HCT116 (cell line): ENCODE results near the gene NTRK3. TPM values are rescaled to one million over a fixed set of nuclear protein-coding genes. Genes with fewer than 3 reads are reported as not detected.

Experiments used
- ATAC-seq: fragments of 200-7000 bp; cut with Tn5 transposase; 2 replicates; pipeline ENCODE4 v1.9.1; 2020; ENCODE audit warnings: mild to moderate bottlenecking, moderate library complexity
- BruUV-seq: library from RNA; stranded (reverse); fragments of 400-500 nt; replicated peaks from 2 replicates; lab custom pipeline; 2021; lab: Mats Ljungman, UMichigan
- CTCF ChIA-PET: fragments of 300-600 bp; sonication (Branson Sonifier 250); formaldehyde crosslinking; loops from one replicate; lab custom pipeline; 2021; ENCODE audit warnings: antibody characterized with exemption; lab: Charles Lee
- POLR2A ChIA-PET: fragments of 300-600, 350-600 bp; sonication (Branson Sonifier 250); formaldehyde crosslinking; loops from one replicate; lab custom pipeline; 2021; ENCODE audit warnings: antibody characterized with exemption; lab: Charles Lee
- RAD21 ChIA-PET, 2 experiments: fragments of 300-600 bp; sonication (Branson Sonifier 250); formaldehyde crosslinking; loops; one replicate each; lab custom pipeline; 2023; ENCODE audit warnings: low total read pairs in 2 of 2; ENCODE audit not compliant: uncharacterized antibody in 2 of 2, unreplicated experiment in 2 of 2, low non-redundant PET in 1 of 2; lab: Charles Lee
- DNase-seq: peaks from one replicate; pipeline ENCODE4 v3.0.0-alpha.2; 2010; ENCODE audit warnings: low read depth, low spot score
- H2AFZ ChIP-seq: fragments of 200-600 bp; shearing (Covaris generic), sonication (generic); 2 replicates; pipeline ENCODE4 v1.6.1; 2017; ENCODE audit warnings: low read depth, mixed run types, mixed read lengths, antibody characterized with exemption, low read length; ENCODE audit not compliant: poor library complexity, severe bottlenecking
- H3K27ac ChIP-seq: 2 replicates; pipeline ENCODE4 v1.5.1; 2012; ENCODE audit warnings: low read depth, low read length
- H3K27me3 ChIP-seq: fragments of 200-600 bp; sonication (generic); 2 replicates; pipeline ENCODE4 v1.6.1; 2016; ENCODE audit warnings: mixed run types, low read length, mixed read lengths; ENCODE audit not compliant: insufficient read depth
- H3K36me3 ChIP-seq, 2 experiments: fragments of 200-500 bp in 1 of 2; fragments of 200-600 bp in 1 of 2; sonication (Bioruptor generic) in 1 of 2; sonication (generic) in 1 of 2; 2 replicates each; pipeline versions ENCODE4 v1.5.1 to v1.6.1; 2014 to 2016; ENCODE audit warnings: low read length in 2 of 2, inconsistent platforms in 1 of 2, mixed read lengths in 1 of 2, mixed run types in 1 of 2; ENCODE audit not compliant: insufficient read depth in 2 of 2, control insufficient read depth in 1 of 2
- H3K4me1 ChIP-seq, 2 experiments: fragments of 200-600 bp in 1 of 2; sonication (generic) in 1 of 2; 2 replicates each; pipeline versions ENCODE4 v1.5.1 to v1.6.1; 2012 to 2017; ENCODE audit warnings: low read length in 2 of 2, inconsistent platforms in 1 of 2, mild to moderate bottlenecking in 1 of 2, mixed read lengths in 1 of 2, mixed run types in 1 of 2, moderate library complexity in 1 of 2; ENCODE audit not compliant: insufficient read depth in 2 of 2, control insufficient read depth in 1 of 2
- H3K4me2 ChIP-seq: fragments of 200-600 bp; sonication (generic); 2 replicates; pipeline ENCODE4 v1.6.1; 2017; ENCODE audit warnings: mixed run types, low read length, mixed read lengths
- H3K4me3 ChIP-seq, 2 experiments: fragments of 200-600 bp in 1 of 2; sonication (generic) in 1 of 2; replicated peaks in 1 of 2; 2 replicates each; pipeline ENCODE4 v1.5.1; 2011 to 2016; ENCODE audit warnings: low read length in 2 of 2, control low read depth in 1 of 2, low read depth in 1 of 2, mild to moderate bottlenecking in 1 of 2, mixed read lengths in 1 of 2, mixed run types in 1 of 2
- H3K79me2 ChIP-seq: fragments of 200-600 bp; sonication (generic); 2 replicates; pipeline ENCODE4 v1.6.1; 2017; ENCODE audit warnings: mild to moderate bottlenecking, mixed run types, low read length, moderate library complexity, mixed read lengths; ENCODE audit not compliant: insufficient read depth
- H3K9ac ChIP-seq: fragments of 200-600 bp; sonication (generic); 2 replicates; pipeline ENCODE4 v1.6.1; 2016; ENCODE audit warnings: low read length, mixed read lengths
- H3K9me2 ChIP-seq: fragments of 200-600 bp; sonication (generic), shearing (Covaris generic); 2 replicates; pipeline ENCODE4 v1.6.1; 2017; ENCODE audit warnings: mixed run types, mild to moderate bottlenecking, moderate library complexity; ENCODE audit not compliant: insufficient read depth
- H3K9me3 ChIP-seq, 2 experiments: fragments of 200-500 bp in 1 of 2; fragments of 200-600 bp in 1 of 2; sonication (Bioruptor generic) in 1 of 2; sonication (generic) in 1 of 2; 2 replicates each; pipeline ENCODE4 v1.6.1; 2014 to 2017; ENCODE audit warnings: low read length in 2 of 2, mixed read lengths in 2 of 2, inconsistent platforms in 1 of 2, low read depth in 1 of 2, mild to moderate bottlenecking in 1 of 2, mixed run types in 1 of 2, moderate library complexity in 1 of 2; ENCODE audit not compliant: control insufficient read depth in 1 of 2, insufficient read depth in 1 of 2
- H4K20me1 ChIP-seq: fragments of 200-600 bp; sonication (generic), shearing (Covaris generic); 2 replicates; pipeline ENCODE4 v1.6.1; 2017; ENCODE audit warnings: mixed run types, mild to moderate bottlenecking, moderate library complexity; ENCODE audit not compliant: insufficient read depth
- CBX3 ChIP-seq: IDR thresholded peaks from 2 replicates; pipeline ENCODE4 v1.6.1; 2012; ENCODE audit warnings: low read depth
- CEBPB ChIP-seq: IDR thresholded peaks from 2 replicates; pipeline ENCODE4 v1.6.1; 2012; ENCODE audit warnings: low read depth
- CTCF ChIP-seq, 3 experiments: fragments of 200-600 bp in 1 of 3; sonication (generic) in 1 of 3; IDR thresholded peaks in 2 of 3; conservative IDR thresholded peaks in 1 of 3; 2 replicates each; pipeline ENCODE4 v1.5.1; 2012 to 2017; ENCODE audit warnings: low read depth in 2 of 3, low read length in 2 of 3, antibody characterized with exemption in 1 of 3, borderline replicate concordance in 1 of 3, control low read depth in 1 of 3, mild to moderate bottlenecking in 1 of 3, mixed read lengths in 1 of 3, mixed run types in 1 of 3, moderate library complexity in 1 of 3; ENCODE audit not compliant: insufficient read depth in 1 of 3
- ELF1 ChIP-seq: IDR thresholded peaks from 2 replicates; pipeline ENCODE4 v1.6.1; 2012; ENCODE audit warnings: low read depth, borderline replicate concordance
- EZH2 ChIP-seq: fragments of 200-600 bp; sonication (generic); IDR thresholded peaks from 2 replicates; pipeline ENCODE4 v1.6.1; 2017; ENCODE audit warnings: antibody characterized with exemption, mixed run types
- EZH2phosphoT487 ChIP-seq: fragments of 200-600 bp; IDR thresholded peaks from 2 replicates; pipeline ENCODE4 v1.6.1; 2018; ENCODE audit warnings: antibody characterized with exemption, borderline replicate concordance
- FOSL1 ChIP-seq: IDR thresholded peaks from 2 replicates; pipeline ENCODE4 v1.6.1; 2012; ENCODE audit warnings: low read depth
- MAX ChIP-seq: IDR thresholded peaks from 2 replicates; pipeline ENCODE4 v1.6.1; 2012
- POLR2AphosphoS5 ChIP-seq: IDR thresholded peaks from 2 replicates; pipeline ENCODE4 v1.6.1; 2011; ENCODE audit warnings: mild to moderate bottlenecking, low read depth, low read length, moderate library complexity
- RAD21 ChIP-seq: IDR thresholded peaks from 2 replicates; pipeline ENCODE4 v1.6.1; 2012; ENCODE audit warnings: low read depth, mild to moderate bottlenecking
- SRF ChIP-seq: IDR thresholded peaks from 2 replicates; pipeline ENCODE4 v1.6.1; 2012; ENCODE audit warnings: low read depth
- TCF7L2 ChIP-seq: IDR thresholded peaks from 2 replicates; pipeline ENCODE4 v1.7.0; 2011; ENCODE audit warnings: borderline replicate concordance, inconsistent platforms; ENCODE audit not compliant: insufficient read depth, insufficient read length; ENCODE audit errors: extremely low read depth
- YY1 ChIP-seq: IDR thresholded peaks from 2 replicates; pipeline ENCODE4 v1.6.1; 2011; ENCODE audit warnings: low read length, low read depth, moderate library complexity, mild to moderate bottlenecking; ENCODE audit not compliant: insufficient replicate concordance; ENCODE audit errors: extremely low read depth
- ZFX ChIP-seq: fragments of 450-650 bp; IDR thresholded peaks from 2 replicates; pipeline ENCODE4 v1.6.1; 2017
- ZNF274 ChIP-seq: fragments of 200-500 bp; sonication (Bioruptor generic); IDR thresholded peaks from 2 replicates; pipeline ENCODE4 v1.6.1; 2014; ENCODE audit warnings: mild to moderate bottlenecking, low read depth, low read length, inconsistent platforms
- intact Hi-C: fragments of 100-400 bp; cut with micrococcal nuclease; formaldehyde crosslinking; loops from 2 replicates; pipeline ENCODE4 v1.10.0; 2022
- total RNA-seq: library from RNA; stranded (reverse); gene quantifications from one replicate; pipeline ENCODE4 v1.2.1, GENCODE V29; 2021; ENCODE audit not compliant: unreplicated experiment

The NTRK3 gene
- total RNA-seq, 1 experiment from 2014 or later, result not detected

GRCh38 chr15:88187195-88187594 is 69.3 kb downstream of the NTRK3 start:
- TF ChIP-seq TCF7L2 (no peak), ELF1 (no peak), RAD21 (no peak), FOSL1 (0 out of 2 replicates have a peak, but pooled peaks have one; percentile 8), CBX3 (no peak), POLR2AphosphoS5 (no peak), EZH2 (no peak), ZFX (no peak)
- TF ChIP-seq, all 23 proteins: peak for 1
- Histone ChIP-seq H3K27me3 (peaks cover 29% of the 10 kb centered on the region), H3K9ac (no peak overlapping the region), H3K4me3 (no peak overlapping the region), H3K36me3 (no peaks in the 10 kb centered on the region), H4K20me1 (no peaks in the 10 kb centered on the region), H3K4me2 (no peak overlapping the region), H3K9me3 (no peaks in the 10 kb centered on the region), H3K27ac (no peak overlapping the region), H3K4me1 (no peaks in the 10 kb centered on the region), H2AFZ (no peak overlapping the region), H3K79me2 (no peaks in the 10 kb centered on the region), H3K9me2 (no peaks in the 10 kb centered on the region)
- ChIA-PET RAD21 (no interaction called here), POLR2A (no interaction called here), CTCF (no interaction called here)
- no peak for ATAC-seq
- no peak for DNase-seq
- no TSS peak for BruUV-seq
- intact Hi-C loops, result no loop called here

- no peak for ATAC-seq
- Histone ChIP-seq H3K9me3 (no peaks in the 10 kb centered on the region), H3K27ac (no peak overlapping the region), H3K4me3 (no peak overlapping the region), H3K79me2 (no peaks in the 10 kb centered on the region), H3K27me3 (peaks cover 29% of the 10 kb centered on the region), H2AFZ (no peak overlapping the region), H3K36me3 (no peaks in the 10 kb centered on the region), H3K9ac (no peak overlapping the region), H4K20me1 (no peaks in the 10 kb centered on the region), H3K4me1 (no peaks in the 10 kb centered on the region), H3K9me2 (no peaks in the 10 kb centered on the region), H3K4me2 (no peak overlapping the region)
- intact Hi-C loops, result no loop called here
- no TSS peak for BruUV-seq
- ChIA-PET POLR2A (no interaction called here), RAD21 (no interaction called here), CTCF (no interaction called here)
- no peak for DNase-seq
- TF ChIP-seq CTCF (IDR thresholded peaks at IDR 0.05 in 2 of 3, conservative IDR thresholded peaks at IDR 0.05 in 1 of 3; ENCODE audit: borderline replicate concordance in 1 of 3, insufficient read depth in 1 of 3, low read depth in 2 of 3, low read length in 2 of 3), result no peak
- TF ChIP-seq CEBPB, result no peak
- no peak for TF ChIP-seq CBX3
- no peak for TF ChIP-seq ELF1
- TF ChIP-seq EZH2, result no peak
- TF ChIP-seq YY1, result no peak
- no peak for TF ChIP-seq EZH2phosphoT487
- TF ChIP-seq FOSL1, result no peak
- TF ChIP-seq ZFX, result no peak
- no peak for TF ChIP-seq MAX
- TF ChIP-seq SRF, result no peak
- TF ChIP-seq ZNF274, result no peak
These were observed 71.0 kb downstream of the NTRK3 start for GRCh38 chr15:88185584-88185983.
